A673 (cell line): Measurements from ENCODE around the gene TNRC6C. TPM values are rescaled to one million over a fixed set of nuclear protein-coding genes. Genes with fewer than 3 reads are reported as not detected.

ENCODE experiments used
- BruUV-seq: library from RNA; stranded (reverse); fragments of 400-500 nt; replicated peaks from 2 replicates; lab custom pipeline; 2021; lab: Mats Ljungman, UMichigan
- CTCF ChIA-PET: fragments of 300-600 bp; sonication (Branson Sonifier 250); formaldehyde crosslinking; loops from one replicate; lab custom pipeline; 2022; ENCODE audit warnings: antibody characterized with exemption; lab: Charles Lee
- POLR2A ChIA-PET: fragments of 300-600 bp; sonication (Branson Sonifier 250); formaldehyde crosslinking; loops from one replicate; lab custom pipeline; 2022; ENCODE audit warnings: antibody characterized with exemption; ENCODE audit not compliant: low non-redundant PET; lab: Charles Lee
- DNase-seq: peaks from one replicate; pipeline ENCODE4 v3.0.0-alpha.2; 2015; ENCODE audit warnings: low spot score
- H3K27ac ChIP-seq: fragments of 200-600 bp; sonication (generic); 2 replicates; pipeline ENCODE4 v1.5.1; 2016; ENCODE audit warnings: mixed run types, low read depth, mild to moderate bottlenecking, mixed read lengths, antibody characterized with exemption, low read length; ENCODE audit not compliant: poor library complexity, severe bottlenecking
- H3K27me3 ChIP-seq: fragments of 200-600 bp; sonication (generic); replicated peaks from 2 replicates; pipeline ENCODE4 v1.6.1; 2017; ENCODE audit warnings: mixed run types, low read depth, mild to moderate bottlenecking, mixed read lengths, antibody characterized with exemption, low read length; ENCODE audit not compliant: insufficient read depth, poor library complexity
- H3K36me3 ChIP-seq: fragments of 200-600 bp; sonication (generic); 2 replicates; pipeline ENCODE4 v1.6.1; 2016; ENCODE audit warnings: mixed run types, mild to moderate bottlenecking, mixed read lengths, antibody characterized with exemption, low read length; ENCODE audit not compliant: insufficient read depth, poor library complexity, severe bottlenecking
- H3K4me1 ChIP-seq: fragments of 200-600 bp; sonication (generic); 2 replicates; pipeline ENCODE4 v1.6.1; 2017; ENCODE audit warnings: mixed run types, mild to moderate bottlenecking, mixed read lengths, antibody characterized with exemption, low read length; ENCODE audit not compliant: insufficient read depth, poor library complexity, severe bottlenecking
- H3K4me3 ChIP-seq: fragments of 200-600 bp; sonication (generic); 2 replicates; pipeline ENCODE4 v1.5.1; 2016; ENCODE audit warnings: low read depth, mixed run types, mild to moderate bottlenecking, mixed read lengths, low read length; ENCODE audit not compliant: poor library complexity, severe bottlenecking
- H3K9me3 ChIP-seq: fragments of 200-600 bp; sonication (generic); 2 replicates; pipeline ENCODE4 v1.6.1; 2016; ENCODE audit warnings: mixed run types, low read depth, mild to moderate bottlenecking, mixed read lengths, antibody characterized with exemption, low read length; ENCODE audit not compliant: poor library complexity, severe bottlenecking
- CTCF ChIP-seq: fragments of 300-800, 200-600 bp; sonication (generic); conservative IDR thresholded peaks from 2 replicates; pipeline ENCODE4 v1.5.1; 2017; ENCODE audit warnings: low read depth, mild to moderate bottlenecking, antibody characterized with exemption, low read length, moderate library complexity, mixed read lengths
- EZH2 ChIP-seq: fragments of 200-600 bp; sonication (generic); IDR thresholded peaks from 2 replicates; pipeline ENCODE4 v1.6.1; 2017; ENCODE audit warnings: borderline replicate concordance, low read depth, mild to moderate bottlenecking, mixed read lengths, antibody characterized with exemption, low read length; ENCODE audit not compliant: poor library complexity, severe bottlenecking
- intact Hi-C: fragments of 100-400 bp; cut with micrococcal nuclease; formaldehyde crosslinking; loops from one replicate; pipeline ENCODE4 v1.10.0; 2022; ENCODE audit not compliant: unreplicated experiment
- total RNA-seq: library from RNA; stranded (reverse); gene quantifications from 2 replicates; pipeline ENCODE4 v1.2.3, GENCODE V29; 2021

The TNRC6C gene
- total RNA-seq, 1 experiment from 2014 or later: 26.7 TPM

GRCh38 chr17:78053777-78054468 is 95.4 kb downstream of the TNRC6C start:
- no peaks in the 10 kb centered on the region for H3K9me3 ChIP-seq
- DNase-seq: no peak
- H3K27me3 ChIP-seq: no peaks in the 10 kb centered on the region
- intact Hi-C loops: no loop called here
- H3K4me3 ChIP-seq: no peak overlapping the region
- peaks cover 19% of the 10 kb centered on the region for H3K4me1 ChIP-seq
- ChIA-PET POLR2A (no interaction called here), CTCF (no interaction called here)
- no TSS peak for BruUV-seq
- H3K27ac ChIP-seq: no peak overlapping the region
- peaks cover 19% of the 10 kb centered on the region for H3K36me3 ChIP-seq
- TF ChIP-seq EZH2 (no peak), CTCF (no peak)

DNA sequence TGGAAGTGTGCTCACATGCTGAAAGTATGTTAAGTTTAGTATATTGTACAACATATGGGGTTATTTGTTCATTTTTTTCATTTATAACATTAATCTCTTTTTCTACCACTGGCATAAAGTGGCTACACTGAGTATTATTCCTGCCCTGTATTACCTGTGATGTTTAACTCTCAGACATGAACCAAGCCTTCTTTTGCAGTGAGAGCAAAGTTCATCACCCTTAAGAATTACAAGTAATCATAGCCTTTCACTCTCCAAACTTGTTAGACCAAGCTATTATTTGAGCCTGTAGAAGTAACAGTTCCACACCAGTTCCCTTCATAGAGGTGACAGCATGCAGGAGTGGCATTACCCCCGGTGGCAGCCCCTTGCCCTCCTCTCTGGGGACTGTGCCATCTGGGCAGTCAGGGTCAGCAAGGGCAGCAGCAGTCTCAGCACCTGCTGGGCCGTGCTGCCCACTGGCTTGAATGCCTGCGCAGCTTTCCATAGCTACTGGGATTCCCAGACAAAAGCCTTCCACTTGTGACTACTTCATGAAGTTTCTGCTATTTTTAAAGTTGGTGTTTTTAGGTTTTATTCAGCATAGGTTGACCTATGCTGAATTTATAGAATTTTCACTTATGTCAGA is 98.7 kb downstream of the TNRC6C start:
- Histone ChIP-seq H3K9me3 (no peaks in the 10 kb centered on the region), H3K27me3 (no peaks in the 10 kb centered on the region), H3K36me3 (no peaks in the 10 kb centered on the region), H3K4me1 (peaks cover 9% of the 10 kb centered on the region), H3K4me3 (no peak overlapping the region), H3K27ac (no peak overlapping the region)
- CTCF ChIA-PET: no interaction called here
- intact Hi-C loops: no loop called here
- TF ChIP-seq CTCF (no peak), EZH2 (no peak)
- no peak for DNase-seq
- POLR2A ChIA-PET: no interaction called here
- no TSS peak for BruUV-seq

- Histone ChIP-seq H3K36me3 (no peaks in the 10 kb centered on the region), H3K9me3 (no peaks in the 10 kb centered on the region), H3K27ac (no peak overlapping the region), H3K4me1 (peaks cover 9% of the 10 kb centered on the region), H3K27me3 (no peaks in the 10 kb centered on the region), H3K4me3 (no peak overlapping the region)
- ChIA-PET CTCF (no interaction called here), POLR2A (no interaction called here)
- no peak for TF ChIP-seq EZH2
- TF ChIP-seq CTCF: no peak
- BruUV-seq: no TSS peak
- intact Hi-C loops: no loop called here
- no peak for DNase-seq
Observed at GRCh38 chr17:78058001-78058400, 99.5 kb downstream of the TNRC6C start.
